Activated T-cell treated with anti-CD3 and anti-CD28 coated beads, Interleukin-2, amount 50 U/mL, for 72 hours (primary cell): ENCODE data around the gene CACNB3. TPM values are rescaled to one million over a fixed set of nuclear protein-coding genes. Genes with fewer than 3 reads are reported as not detected.
A peak's percentile ranks its signal among the peaks of the same experiment; 100 is the strongest.

Experiments
- ATAC-seq, 2 donors: fragments of 150-1000 bp; cut with Tn5 transposase; replicated peaks in 1 of 2; 2 replicates each; pipeline ENCODE4 v1.10.0; 2021; ENCODE audit warnings: moderate library complexity in 2 of 2, mild to moderate bottlenecking in 1 of 2
- DNase-seq, 2 donors: peaks; one replicate each; pipeline ENCODE4 v3.0.0; 2021 to 2022; ENCODE audit warnings: mixed read lengths in 1 of 2
- H3K27ac Mint-ChIP-seq: one replicate; pipeline ENCODE4 v1.8.0; 2022; ENCODE audit warnings: mild to moderate bottlenecking, moderate library complexity, mixed read lengths
- H3K27me3 Mint-ChIP-seq: one replicate; pipeline ENCODE4 v1.8.0; 2022; ENCODE audit warnings: low read depth, mixed read lengths
- H3K36me3 Mint-ChIP-seq, 2 donors: one replicate each; pipeline ENCODE4 v1.8.0; 2022; ENCODE audit warnings: mixed read lengths in 2 of 2, mild to moderate bottlenecking in 1 of 2; ENCODE audit not compliant: insufficient read depth in 2 of 2
- H3K4me1 Mint-ChIP-seq: one replicate; pipeline ENCODE4 v1.8.0; 2022; ENCODE audit warnings: low read depth, mixed read lengths
- H3K4me3 Mint-ChIP-seq, 2 donors: one replicate each; pipeline ENCODE4 v1.8.0; 2022; ENCODE audit warnings: mild to moderate bottlenecking in 2 of 2, mixed read lengths in 2 of 2, moderate library complexity in 2 of 2
- H3K9me3 Mint-ChIP-seq, 2 donors: one replicate each; pipeline ENCODE4 v1.8.0; 2022; ENCODE audit warnings: mixed read lengths in 2 of 2
- total RNA-seq, 2 donors: library from RNA; stranded (reverse); gene quantifications; one replicate each; pipeline ENCODE4 v1.2.3, GENCODE V29; 2022

Gene CACNB3
- total RNA-seq, 2 donors from 2014 or later = 15.1 to 16.5 TPM

GRCh38 chr12:48796976-48797375 lies 21.3 kb upstream of the CACNB3 start:
- Mint-ChIP-seq H3K4me3 (no peak overlapping the region), H3K9me3 (no peaks in the 10 kb centered on the region), H3K4me1 (peaks cover 9% of the 10 kb centered on the region), H3K36me3 (no peaks in the 10 kb centered on the region), H3K27me3 (peaks cover 9% of the 10 kb centered on the region), H3K27ac (no peak overlapping the region)
- peak; percentile 39 to 62 for DNase-seq
- peak; percentile 95 to 96 for ATAC-seq

GRCh38 chr12:48800457-48800856 lies 17.8 kb upstream of the CACNB3 start:
- DNase-seq (no peak), ATAC-seq (no peak)
- no peaks in the 10 kb centered on the region for H3K27me3 Mint-ChIP-seq
- H3K4me3 Mint-ChIP-seq = no peak overlapping the region
- no peaks in the 10 kb centered on the region for H3K36me3 Mint-ChIP-seq
- H3K4me1 Mint-ChIP-seq = peaks cover 16% of the 10 kb centered on the region
- no peak overlapping the region for H3K27ac Mint-ChIP-seq
- H3K9me3 Mint-ChIP-seq = no peaks in the 10 kb centered on the region

GRCh38 chr12:48800971-48801370 lies 17.3 kb upstream of the CACNB3 start:
- ATAC-seq (no peak), DNase-seq (no peak)
- H3K27me3 Mint-ChIP-seq = no peaks in the 10 kb centered on the region
- H3K36me3 Mint-ChIP-seq = no peaks in the 10 kb centered on the region
- peaks cover 14% of the 10 kb centered on the region for H3K4me1 Mint-ChIP-seq
- no peaks in the 10 kb centered on the region for H3K9me3 Mint-ChIP-seq
- no peak overlapping the region for H3K4me3 Mint-ChIP-seq
- H3K27ac Mint-ChIP-seq = no peak overlapping the region

DNA sequence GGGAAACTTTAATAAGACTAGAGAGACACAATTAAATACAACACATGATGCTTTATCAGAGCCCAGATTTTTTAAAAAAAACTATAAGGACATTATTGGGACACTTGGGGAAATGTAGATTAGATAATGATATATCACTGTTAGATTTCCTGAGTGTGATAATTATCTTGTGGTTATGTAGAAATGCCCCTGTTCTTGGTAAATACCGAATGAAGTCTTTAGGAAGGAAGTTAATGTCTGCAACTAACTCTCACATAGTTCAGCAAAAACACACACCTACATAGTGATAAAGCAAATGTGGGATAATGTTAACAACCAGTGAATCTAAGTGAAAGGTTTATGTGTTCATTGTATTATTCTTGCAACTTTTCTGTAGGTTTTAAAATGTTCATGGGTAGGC lies 14.6 kb upstream of the CACNB3 start:
- Mint-ChIP-seq H3K9me3 (no peaks in the 10 kb centered on the region), H3K36me3 (no peaks in the 10 kb centered on the region), H3K27ac (no peak overlapping the region), H3K27me3 (no peaks in the 10 kb centered on the region), H3K4me3 (no peak overlapping the region), H3K4me1 (peaks cover 7% of the 10 kb centered on the region)
- no peak for DNase-seq
- ATAC-seq = no peak

GRCh38 chr12:48807981-48808380 lies 10.3 kb upstream of the CACNB3 start:
- DNase-seq (no peak), ATAC-seq (no peak)
- no peaks in the 10 kb centered on the region for H3K27me3 Mint-ChIP-seq
- H3K27ac Mint-ChIP-seq = no peak overlapping the region
- H3K4me3 Mint-ChIP-seq = no peak overlapping the region
- H3K4me1 Mint-ChIP-seq = peaks cover 12% of the 10 kb centered on the region
- H3K9me3 Mint-ChIP-seq = no peaks in the 10 kb centered on the region
- no peaks in the 10 kb centered on the region for H3K36me3 Mint-ChIP-seq

- H3K9me3 Mint-ChIP-seq = no peaks in the 10 kb centered on the region
- H3K27me3 Mint-ChIP-seq = peaks cover under 1% of the 10 kb centered on the region
- ATAC-seq (no peak), DNase-seq (no peak)
- peaks cover 23% of the 10 kb centered on the region for H3K4me1 Mint-ChIP-seq
- no peaks in the 10 kb centered on the region for H3K36me3 Mint-ChIP-seq
- H3K4me3 Mint-ChIP-seq = no peak overlapping the region
- no peak overlapping the region for H3K27ac Mint-ChIP-seq
Observed at GRCh38 chr12:48810903-48811431, 7.3 kb upstream of the CACNB3 start.

DNA sequence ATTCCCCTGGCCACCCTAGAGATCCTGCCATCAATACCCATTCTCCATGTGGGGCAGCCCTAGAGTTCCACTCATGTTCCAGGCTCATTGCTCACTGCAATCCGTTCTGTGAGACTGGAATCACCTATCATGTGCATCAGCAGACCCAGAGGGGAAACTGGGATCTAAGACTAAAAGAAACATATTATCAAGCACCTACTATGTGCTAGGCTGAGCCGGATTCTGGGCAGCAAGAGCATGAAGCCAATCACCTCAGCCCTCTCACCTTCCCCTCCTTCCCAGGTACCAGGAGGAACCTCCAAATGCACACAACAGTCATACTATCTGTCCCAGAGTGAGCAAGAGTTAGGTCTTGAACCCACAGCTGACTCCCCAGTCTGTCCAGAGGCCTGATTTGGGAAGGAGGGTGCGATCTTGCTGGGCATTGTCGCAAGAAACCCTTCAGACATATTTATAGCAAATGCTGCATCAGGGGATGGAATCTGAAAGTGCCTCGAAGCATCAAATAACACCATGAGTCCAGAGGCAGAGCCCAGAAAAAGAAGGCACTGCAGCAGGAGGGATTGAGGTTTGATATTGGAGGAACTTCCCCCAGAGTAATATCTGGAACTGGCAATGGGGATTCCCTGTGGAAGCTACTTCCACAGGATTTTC lies 6.7 kb upstream of the CACNB3 start:
- no peak overlapping the region for H3K27ac Mint-ChIP-seq
- peaks cover 29% of the 10 kb centered on the region for H3K4me1 Mint-ChIP-seq
- ATAC-seq = no peak
- no peaks in the 10 kb centered on the region for H3K36me3 Mint-ChIP-seq
- H3K9me3 Mint-ChIP-seq = no peaks in the 10 kb centered on the region
- H3K4me3 Mint-ChIP-seq = no peak overlapping the region
- DNase-seq = no peak
- H3K27me3 Mint-ChIP-seq = peaks cover 6% of the 10 kb centered on the region

- no peak overlapping the region for H3K27ac Mint-ChIP-seq
- no peak for ATAC-seq
- peak overlapping the region; percentile 30 to 32 for H3K4me3 Mint-ChIP-seq
- no peaks in the 10 kb centered on the region for H3K9me3 Mint-ChIP-seq
- H3K36me3 Mint-ChIP-seq = no peaks in the 10 kb centered on the region
- H3K27me3 Mint-ChIP-seq = peaks cover 14% of the 10 kb centered on the region
- DNase-seq = no peak
- H3K4me1 Mint-ChIP-seq = peaks cover 34% of the 10 kb centered on the region
Observed at GRCh38 chr12:48812389-48812788, 5.9 kb upstream of the CACNB3 start.

GRCh38 chr12:48813465-48814261 lies 4.6 kb upstream of the CACNB3 start:
- DNase-seq (no peak), ATAC-seq (no peak)
- Mint-ChIP-seq H3K4me3 (peak overlapping the region; percentile 86 to 96), H3K9me3 (no peaks in the 10 kb centered on the region), H3K27ac (no peak overlapping the region), H3K4me1 (peaks cover 39% of the 10 kb centered on the region), H3K27me3 (peaks cover 22% of the 10 kb centered on the region), H3K36me3 (no peaks in the 10 kb centered on the region)

DNA sequence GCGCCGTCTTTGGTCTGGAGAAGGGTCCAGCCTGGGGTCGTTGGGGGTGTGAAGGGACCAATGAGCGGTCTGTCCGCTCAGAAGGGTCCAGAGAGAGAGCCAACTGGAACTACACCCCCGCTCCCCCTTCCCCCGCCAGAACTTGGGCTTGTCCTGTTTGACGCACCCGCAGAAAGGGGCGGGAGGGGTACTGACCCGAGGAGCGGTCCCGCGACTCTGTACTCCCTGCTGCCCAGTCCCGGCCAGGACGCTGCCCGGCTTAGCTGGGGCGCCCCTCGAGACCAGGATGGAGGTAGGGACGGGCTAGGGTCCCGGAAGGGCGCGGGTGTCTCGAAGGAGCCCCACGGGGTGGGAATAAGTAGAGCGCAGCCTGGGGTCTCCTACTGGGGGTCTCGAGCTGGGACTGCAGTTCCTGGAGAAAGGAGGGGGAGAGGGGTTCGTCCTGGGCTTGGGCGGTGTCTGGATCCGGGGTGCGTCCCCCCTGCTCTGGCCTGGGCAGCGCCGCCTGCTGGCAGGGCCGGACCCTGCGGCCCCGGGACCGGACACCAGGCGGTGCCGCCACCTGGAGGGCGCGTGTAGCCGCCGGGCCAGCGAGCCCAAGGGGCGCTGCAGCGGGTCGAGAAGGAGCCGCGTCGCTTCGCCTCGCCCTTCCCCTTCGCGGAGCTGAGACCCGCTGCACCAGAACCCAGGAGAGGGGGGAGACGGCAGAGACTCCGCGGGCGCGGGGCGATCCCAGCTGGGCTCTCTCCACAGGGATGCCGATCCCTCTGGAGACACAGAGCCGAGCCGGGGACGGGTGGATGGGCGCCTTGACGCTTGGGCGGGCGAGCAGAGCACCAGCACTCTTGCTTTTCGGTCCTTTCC lies 3.8 kb upstream of the CACNB3 start:
- peak overlapping the region; percentile 86 to 96 for H3K4me3 Mint-ChIP-seq
- H3K9me3 Mint-ChIP-seq = no peaks in the 10 kb centered on the region
- peaks cover 39% of the 10 kb centered on the region for H3K4me1 Mint-ChIP-seq
- H3K27ac Mint-ChIP-seq = no peak overlapping the region
- ATAC-seq = peak; percentile 83 to 86
- peak; percentile 90 to 96 for DNase-seq
- no peaks in the 10 kb centered on the region for H3K36me3 Mint-ChIP-seq
- H3K27me3 Mint-ChIP-seq = peaks cover 22% of the 10 kb centered on the region

DNA sequence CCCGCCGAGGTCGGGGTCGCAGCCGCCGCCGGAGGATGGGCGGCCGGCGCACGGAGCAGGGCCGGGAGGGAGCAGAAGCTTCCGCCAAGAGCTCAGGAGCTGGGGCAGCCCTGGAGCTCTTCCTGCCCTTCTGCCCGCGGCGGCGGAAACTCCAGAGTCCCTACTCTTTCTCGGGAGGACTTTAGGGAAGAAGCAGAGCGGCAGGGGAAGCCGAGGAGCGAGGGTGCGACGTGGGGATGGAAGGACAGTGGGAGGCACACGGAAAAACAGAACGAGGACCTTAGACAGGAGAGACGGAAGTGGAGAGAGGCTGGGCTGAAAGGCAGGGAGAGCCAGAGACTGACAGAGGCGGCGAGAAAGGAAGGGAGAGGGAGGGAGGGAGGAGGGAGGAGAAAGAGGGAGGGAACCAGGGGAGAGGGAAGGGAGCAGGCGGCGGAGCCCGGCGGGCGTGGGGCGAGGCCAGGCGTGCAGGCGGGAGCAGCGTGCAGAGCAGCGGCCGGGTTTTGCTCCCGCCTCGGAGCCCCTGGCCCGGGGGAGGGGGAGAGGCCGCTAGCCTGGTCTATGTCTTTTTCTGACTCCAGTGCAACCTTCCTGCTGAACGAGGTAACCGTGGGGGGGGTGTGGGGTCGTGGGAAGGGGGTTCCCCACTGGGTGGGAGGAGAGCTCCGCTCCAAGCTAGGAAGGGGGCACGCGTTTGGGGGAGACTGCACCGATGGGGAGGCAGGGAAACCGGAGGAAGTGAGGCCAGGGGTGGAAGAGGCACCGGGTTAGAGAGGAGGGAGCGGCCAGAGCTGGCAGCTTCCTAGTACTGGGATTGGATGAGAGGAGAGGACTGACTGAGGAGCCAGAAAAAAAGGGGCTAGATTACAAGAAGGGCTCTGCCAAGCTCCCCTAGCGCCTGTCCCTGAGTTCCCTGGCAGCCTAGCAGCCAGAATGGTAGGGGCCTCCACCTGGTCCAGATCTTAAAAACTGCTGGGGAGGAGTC lies 2.9 kb upstream of the CACNB3 start:
- peak overlapping the region; percentile 86 to 96 for H3K4me3 Mint-ChIP-seq
- H3K9me3 Mint-ChIP-seq = no peaks in the 10 kb centered on the region
- DNase-seq = peak; percentile 38 to 50
- peaks cover 22% of the 10 kb centered on the region for H3K27me3 Mint-ChIP-seq
- H3K4me1 Mint-ChIP-seq = peaks cover 39% of the 10 kb centered on the region
- peak; percentile 50 to 57 for ATAC-seq
- no peaks in the 10 kb centered on the region for H3K36me3 Mint-ChIP-seq
- H3K27ac Mint-ChIP-seq = peak overlapping the region; percentile 54
